ENCODE results near the gene G6PC3. TPM values are rescaled to one million over a fixed set of nuclear protein-coding genes. Genes with fewer than 3 reads are reported as not detected.

G6PC3 gene
- total and polyA plus RNA-seq, 2 donors (not counting 3 experiments of a cell fraction or from before 2014, with no cell fraction given) = 78.4 to 194 TPM

GRCh38 chr17:44110823-44111633, 40.5 kb downstream of the G6PC3 start:
- Histone ChIP-seq H3K9ac (replicated peaks; ENCODE audit: extremely low read depth, insufficient read depth, low read length) (peak overlapping the region; percentile 20), H3K4me1 (ENCODE audit: control insufficient read depth, extremely low read depth, insufficient read depth, low read length) (peaks cover 14% of the 10 kb centered on the region), H3K79me2 (ENCODE audit: control insufficient read depth, insufficient read depth, low read length) (no peaks in the 10 kb centered on the region), H3K36me3 (ENCODE audit: control insufficient read depth in 2 of 2, extremely low read depth in 1 of 2, insufficient read depth in 2 of 2, low read length in 2 of 2) (peaks cover 0 to 6% of the 10 kb centered on the region in 2 experiments), H3K27me3 (ENCODE audit: control insufficient read depth in 2 of 2, insufficient read depth in 2 of 2, low read length in 2 of 2) (no peaks in the 10 kb centered on the region), H3K9me1 (replicated peaks; ENCODE audit: control insufficient read depth, extremely low read depth, insufficient read depth, low read length) (no peaks in the 10 kb centered on the region), H4K20me1 (replicated peaks; ENCODE audit: control insufficient read depth, extremely low read depth, insufficient read depth, low read length) (no peaks in the 10 kb centered on the region), H2AFZ (ENCODE audit: low read depth, low read length) (peak overlapping the region; percentile 28), H3K4me2 (ENCODE audit: insufficient read depth, low read length) (peak overlapping the region; percentile 49), H3K27ac (ENCODE audit: insufficient read depth, low read depth, low read length) (no peak overlapping the region), H3K4me3 (replicated peaks in 1 of 3; ENCODE audit: insufficient read depth in 1 of 3, low read depth in 1 of 3, low read length in 3 of 3) (peak overlapping the region in 2 of 3 experiments; percentile 10 to 40), H3K9me3 (replicated peaks; ENCODE audit: control insufficient read depth, insufficient read depth, low read length) (no peaks in the 10 kb centered on the region)
- peak; percentile 87 for DNase-seq (ENCODE audit: low read depth, low spot score)
- intact Hi-C loops (cut with micrococcal nuclease) = loop anchor here (1.0 to 10.0 kb wide), 5 partner anchors 12 to 106 kb away; partner anchors contain the start of genes G6PC3, HDAC5, HROB and NAGS
- ChIA-PET CTCF (interaction anchor here (0.9 to 3.1 kb wide), 11 partner anchors 8 to 114 kb away, joined by 3 to 13 read pairs (median 4); partner anchors contain the start of genes G6PC3, HDAC5 and LSM12), POLR2A (interaction anchor here (0.5 kb wide), 1 partner anchor 164 kb away, joined by 8 read pairs; no protein-coding TSS in a partner anchor)
- peak; percentile 87 for FAIRE-seq
- TF ChIP-seq EZH2 (IDR thresholded peaks at IDR 0.05; ENCODE audit: borderline replicate concordance, low read depth, low read length, severe bottlenecking) = no peak
- no peak for TF ChIP-seq JUN (IDR thresholded peaks at IDR 0.05; ENCODE audit: borderline replicate concordance, insufficient read depth, insufficient read length, low read depth)
- peak; percentile 62 for TF ChIP-seq POLR2AphosphoS5 (IDR thresholded peaks at IDR 0.05; ENCODE audit: insufficient read depth, low read depth, low read length)
- dilution Hi-C loops (cut with MboI; ENCODE audit: extremely low pct_ligation_motif_present, low sequenced_read_pairs) = no loop called here
- BruUV-seq (replicated peaks) = no TSS peak

- CTCF ChIA-PET = interaction anchor here (0.6 to 3.1 kb wide), 10 partner anchors 12 to 115 kb away, joined by 3 to 13 read pairs (median 4); partner anchors contain the start of genes G6PC3 and HDAC5
- H3K27me3 ChIP-seq (ENCODE audit: control insufficient read depth in 2 of 2, insufficient read depth in 2 of 2, low read length in 2 of 2) = no peaks in the 10 kb centered on the region
- no peaks in the 10 kb centered on the region for H3K79me2 ChIP-seq (ENCODE audit: control insufficient read depth, insufficient read depth, low read length)
- DNase-seq (ENCODE audit: low read depth, low spot score) (no peak), FAIRE-seq (no peak)
- intact Hi-C loops (cut with micrococcal nuclease) (loop anchor here (1.0 to 10.0 kb wide), 5 partner anchors 12 to 107 kb away; partner anchors contain the start of genes G6PC3, HDAC5, HROB and NAGS), dilution Hi-C loops (cut with MboI; ENCODE audit: extremely low pct_ligation_motif_present, low sequenced_read_pairs) (no loop called here)
- no peak overlapping the region for H3K4me2 ChIP-seq (ENCODE audit: insufficient read depth, low read length)
- no TSS peak for BruUV-seq (replicated peaks)
- H3K9me1 ChIP-seq (replicated peaks; ENCODE audit: control insufficient read depth, extremely low read depth, insufficient read depth, low read length) = no peaks in the 10 kb centered on the region
- peaks cover 0 to 7% of the 10 kb centered on the region in 2 experiments for H3K36me3 ChIP-seq (ENCODE audit: control insufficient read depth in 2 of 2, extremely low read depth in 1 of 2, insufficient read depth in 2 of 2, low read length in 2 of 2)
- no peak overlapping the region for H3K4me3 ChIP-seq (replicated peaks in 1 of 3; ENCODE audit: insufficient read depth in 1 of 3, low read depth in 1 of 3, low read length in 3 of 3)
- peaks cover 14% of the 10 kb centered on the region for H3K4me1 ChIP-seq (ENCODE audit: control insufficient read depth, extremely low read depth, insufficient read depth, low read length)
- POLR2A ChIA-PET = interaction anchor here (0.5 kb wide), 1 partner anchor 165 kb away, joined by 8 read pairs; no protein-coding TSS in a partner anchor
- H3K27ac ChIP-seq (ENCODE audit: insufficient read depth, low read depth, low read length) = no peak overlapping the region
- TF ChIP-seq MYC (IDR thresholded peaks at IDR 0.05; ENCODE audit: low read depth, low read length) = no peak
- no peak for TF ChIP-seq EZH2 (IDR thresholded peaks at IDR 0.05; ENCODE audit: borderline replicate concordance, low read depth, low read length, severe bottlenecking)
- no peaks in the 10 kb centered on the region for H4K20me1 ChIP-seq (replicated peaks; ENCODE audit: control insufficient read depth, extremely low read depth, insufficient read depth, low read length)
- H3K9ac ChIP-seq (replicated peaks; ENCODE audit: extremely low read depth, insufficient read depth, low read length) = no peak overlapping the region
- no peak overlapping the region for H2AFZ ChIP-seq (ENCODE audit: low read depth, low read length)
- no peaks in the 10 kb centered on the region for H3K9me3 ChIP-seq (replicated peaks; ENCODE audit: control insufficient read depth, insufficient read depth, low read length)
Observed at GRCh38 chr17:44111777-44112176, 41.2 kb downstream of the G6PC3 start.

All from endothelial cell of umbilical vein (primary cell).